ENCODE measurements around the gene PIK3R2. TPM values are rescaled to one million over a fixed set of nuclear protein-coding genes. Genes with fewer than 3 reads are reported as not detected.

Gene PIK3R2
- total and polyA plus RNA-seq, 2 of the 4 experiments (the other 2 are of a cell fraction) = 12.2 to 25.1 TPM

- DNase-seq = no peak
- H4K91ac ChIP-seq (ENCODE audit: insufficient read depth, low read depth, low read length) = no peak overlapping the region
- H3K23ac ChIP-seq (ENCODE audit: low read depth, low read length) = no peak overlapping the region
- WGBS, 2 experiments (ENCODE audit: extremely low coverage in 2 of 2, insufficient read length in 1 of 2) = no CpG with 5 or more reads among the region's 4 CpGs
- peaks cover 5% of the 10 kb centered on the region; the same call in 1 of the 2 replicates for H3K27me3 ChIP-seq (ENCODE audit: control insufficient read depth, insufficient read depth, low read length)
- H2AK9ac ChIP-seq (replicated peaks; ENCODE audit: low read depth, low read length, poor library complexity) = no peak overlapping the region
- no peak overlapping the region for H2BK120ac ChIP-seq (ENCODE audit: low read depth, low read length)
- no peaks in the 10 kb centered on the region for H3K36me3 ChIP-seq (ENCODE audit: control insufficient read depth, insufficient read depth, low read length)
- no TSS peak for BruUV-seq (replicated peaks)
- H4K20me1 ChIP-seq (ENCODE audit: insufficient read depth, low read length) = peaks cover 8% of the 10 kb centered on the region
- H2AK5ac ChIP-seq (ENCODE audit: low read depth, low read length) = no peak overlapping the region
- H4K5ac ChIP-seq (ENCODE audit: low read depth, low read length) = no peak overlapping the region
- H2BK20ac ChIP-seq (ENCODE audit: low read depth, low read length) = no peak overlapping the region
- H3K4me3 ChIP-seq (ENCODE audit: insufficient read depth, low read depth, low read length) = no peak overlapping the region
- no peak overlapping the region for H3K4ac ChIP-seq (ENCODE audit: low read depth, low read length)
- ChIA-PET CTCF (no interaction called here), POLR2A (ENCODE audit: unreplicated experiment) (no interaction called here)
- TF ChIP-seq MAZ (IDR thresholded peaks at IDR 0.05; ENCODE audit: borderline replicate concordance, low read depth, low read length) (no peak), CEBPB (IDR thresholded peaks at IDR 0.05; ENCODE audit: low read depth, low read length) (no peak), USF2 (IDR thresholded peaks at IDR 0.05; ENCODE audit: low read depth, low read length) (no peak), NFE2L2 (IDR thresholded peaks at IDR 0.05; ENCODE audit: low read depth, low read length) (no peak), ELK1 (IDR thresholded peaks at IDR 0.05; ENCODE audit: borderline replicate concordance, low read depth, low read length) (no peak), CTCF (conservative IDR thresholded peaks at IDR 0.05; ENCODE audit: low read depth, low read length) (no peak), RCOR1 (IDR thresholded peaks at IDR 0.05; ENCODE audit: insufficient replicate concordance, low read length) (no peak), RAD21 (IDR thresholded peaks at IDR 0.05; ENCODE audit: low read length) (no peak), BHLHE40 (IDR thresholded peaks at IDR 0.05; ENCODE audit: low read depth, low read length) (no peak), RFX5 (IDR thresholded peaks at IDR 0.05; ENCODE audit: low read depth, low read length) (no peak), POLR2A (IDR thresholded peaks at IDR 0.05; ENCODE audit: low read depth, low read length) (no peak), SMC3 (IDR thresholded peaks at IDR 0.05; ENCODE audit: low read depth, low read length) (no peak), MXI1 (IDR thresholded peaks at IDR 0.05; ENCODE audit: borderline replicate concordance, low read depth, low read length) (no peak), FOS (IDR thresholded peaks at IDR 0.05; ENCODE audit: low read depth, low read length) (no peak), MAFK (IDR thresholded peaks at IDR 0.05; ENCODE audit: low read depth, low read length) (no peak)
- H3K4me1 ChIP-seq (ENCODE audit: control insufficient read depth, insufficient read depth, low read length) = peaks cover 8% of the 10 kb centered on the region
- peaks cover 8% of the 10 kb centered on the region; the same call in 1 of the 2 replicates for H3K9me1 ChIP-seq (ENCODE audit: insufficient read depth, low read length)
- H2BK15ac ChIP-seq (ENCODE audit: low read depth, low read length) = no peak overlapping the region
- no peak overlapping the region for H3K18ac ChIP-seq (ENCODE audit: low read depth, low read length)
- no peak overlapping the region for H3K27ac ChIP-seq (ENCODE audit: insufficient read depth, low read length)
- dilution Hi-C loops (cut with HindIII; ENCODE audit: low sequenced_read_pairs, unreplicated experiment) = no loop called here
- H3K79me1 ChIP-seq (ENCODE audit: low read depth in 1 of 2, low read length in 2 of 2) = peaks cover 7 to 15% of the 10 kb centered on the region in 2 experiments; a peak in 3 of 4 replicates
- intact Hi-C loops (cut with micrococcal nuclease) = no loop called here
- in situ Hi-C loops (cut with MboI; ENCODE audit: low sequenced_read_pairs) = loop anchor here (10.0 kb wide), 2 partner anchors 135 to 225 kb away; partner anchors contain the start of genes LSM4 and SSBP4
- no peak for ATAC-seq (ENCODE audit: low read depth)
- H4K8ac ChIP-seq (ENCODE audit: low read depth in 2 of 2, low read length in 2 of 2) = no peak overlapping the region
- H2AFZ ChIP-seq (replicated peaks; ENCODE audit: low read length, poor library complexity) = no peak overlapping the region
- H3K14ac ChIP-seq (replicated peaks; ENCODE audit: low read depth, low read length) = no peak overlapping the region
- no peak overlapping the region for H2BK5ac ChIP-seq (ENCODE audit: low read depth, low read length, poor library complexity, severe bottlenecking)
- H3K56ac ChIP-seq (ENCODE audit: extremely low read depth, insufficient read depth, low read length) = no peak overlapping the region
- no peak overlapping the region for H3K9ac ChIP-seq (ENCODE audit: low read depth, low read length)
- no peaks in the 10 kb centered on the region for H3K9me3 ChIP-seq (ENCODE audit: control insufficient read depth, insufficient read depth, low read length)
- no peak overlapping the region for H3K4me2 ChIP-seq (ENCODE audit: low read depth, low read length)
Observed at GRCh38 chr19:18190278-18190677, 37.3 kb downstream of the PIK3R2 start.
